Subcutaneous adipose tissue (tissue), 4 donors: Measurements from ENCODE around the gene TACC2. TPM values are rescaled to one million over a fixed set of nuclear protein-coding genes. Genes with fewer than 3 reads are reported as not detected.

Experiments
- total RNA-seq, 4 donors: library from RNA; depleted of rRNA; stranded (reverse); fragments of >200 nt; gene quantifications; one replicate each; pipeline ENCODE4 v1.1.0, GENCODE V29; 2016
- TF ChIP-seq, protein P1 (sequence below): fragments of 450-650 bp; IDR thresholded peaks from one replicate; pipeline ENCODE4 v1.5.1; 2016; ENCODE audit warnings: low read depth, mild to moderate bottlenecking, control low read depth, antibody characterized with exemption, moderate library complexity

TACC2 gene
- total RNA-seq, 4 donors from 2014 or later, result 16.1 to 71.6 (median 23.3) TPM

DNA sequence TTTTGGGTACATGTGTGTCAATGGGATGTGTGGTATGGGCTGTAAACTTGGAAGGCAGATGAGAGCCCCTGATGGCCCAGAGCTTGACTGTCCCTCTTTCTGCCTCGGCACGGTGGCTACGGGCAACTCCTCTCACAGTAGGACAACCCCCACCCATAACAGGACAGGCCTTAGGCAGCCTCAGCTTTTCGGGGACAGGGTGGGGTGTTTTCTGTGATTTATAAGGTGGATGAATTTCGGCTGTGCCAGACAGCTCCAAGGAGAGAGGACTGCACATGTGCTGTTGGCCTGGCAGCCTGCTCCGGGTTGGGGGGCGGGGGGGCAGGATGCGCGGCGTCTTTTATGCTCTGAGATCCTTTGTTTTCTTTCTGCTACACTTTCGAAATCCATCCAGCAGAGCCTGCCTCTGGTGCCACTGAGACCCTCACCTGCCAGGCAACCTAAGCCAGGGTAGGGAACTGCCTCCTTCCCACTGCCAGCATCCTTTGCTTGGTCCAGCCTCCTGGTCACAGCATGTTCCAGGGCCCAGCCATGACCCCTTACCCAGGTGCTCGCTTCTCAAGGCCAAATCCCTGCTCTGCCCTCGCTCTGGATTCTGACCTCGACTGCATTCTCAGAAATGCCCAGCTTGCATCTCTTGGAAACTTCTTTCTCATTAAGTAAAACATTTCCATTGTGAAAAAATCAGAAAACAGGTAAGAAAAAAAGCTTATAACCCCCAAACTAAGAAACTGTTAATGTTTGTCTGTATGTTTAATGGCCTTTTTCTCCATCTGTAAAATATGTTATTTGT lies 266.7 kb downstream of the TACC2 start:
- TF ChIP-seq, protein P1, sequence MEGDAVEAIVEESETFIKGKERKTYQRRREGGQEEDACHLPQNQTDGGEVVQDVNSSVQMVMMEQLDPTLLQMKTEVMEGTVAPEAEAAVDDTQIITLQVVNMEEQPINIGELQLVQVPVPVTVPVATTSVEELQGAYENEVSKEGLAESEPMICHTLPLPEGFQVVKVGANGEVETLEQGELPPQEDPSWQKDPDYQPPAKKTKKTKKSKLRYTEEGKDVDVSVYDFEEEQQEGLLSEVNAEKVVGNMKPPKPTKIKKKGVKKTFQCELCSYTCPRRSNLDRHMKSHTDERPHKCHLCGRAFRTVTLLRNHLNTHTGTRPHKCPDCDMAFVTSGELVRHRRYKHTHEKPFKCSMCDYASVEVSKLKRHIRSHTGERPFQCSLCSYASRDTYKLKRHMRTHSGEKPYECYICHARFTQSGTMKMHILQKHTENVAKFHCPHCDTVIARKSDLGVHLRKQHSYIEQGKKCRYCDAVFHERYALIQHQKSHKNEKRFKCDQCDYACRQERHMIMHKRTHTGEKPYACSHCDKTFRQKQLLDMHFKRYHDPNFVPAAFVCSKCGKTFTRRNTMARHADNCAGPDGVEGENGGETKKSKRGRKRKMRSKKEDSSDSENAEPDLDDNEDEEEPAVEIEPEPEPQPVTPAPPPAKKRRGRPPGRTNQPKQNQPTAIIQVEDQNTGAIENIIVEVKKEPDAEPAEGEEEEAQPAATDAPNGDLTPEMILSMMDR, result no peak

DNA sequence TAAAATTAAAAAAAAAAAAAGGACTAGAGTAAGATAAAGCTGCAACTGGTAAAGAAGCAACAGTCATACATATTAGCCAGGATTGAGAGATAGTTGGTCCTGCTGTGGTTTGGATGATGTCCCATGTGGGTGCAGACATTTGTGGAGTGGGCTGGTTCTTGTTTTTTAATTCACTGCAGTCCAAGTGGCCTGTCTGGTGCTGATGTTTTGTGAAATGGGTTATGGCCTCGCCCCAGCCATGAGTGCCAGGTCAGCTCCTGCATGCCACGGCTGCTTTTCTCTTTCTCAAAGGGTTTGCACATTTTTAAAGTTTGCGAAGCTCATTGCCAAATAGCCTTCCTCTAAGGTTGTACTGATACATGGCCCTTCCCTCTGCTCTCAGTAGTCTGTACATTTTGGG lies 268.1 kb downstream of the TACC2 start:
- TF ChIP-seq, protein P1, result no peak

DNA sequence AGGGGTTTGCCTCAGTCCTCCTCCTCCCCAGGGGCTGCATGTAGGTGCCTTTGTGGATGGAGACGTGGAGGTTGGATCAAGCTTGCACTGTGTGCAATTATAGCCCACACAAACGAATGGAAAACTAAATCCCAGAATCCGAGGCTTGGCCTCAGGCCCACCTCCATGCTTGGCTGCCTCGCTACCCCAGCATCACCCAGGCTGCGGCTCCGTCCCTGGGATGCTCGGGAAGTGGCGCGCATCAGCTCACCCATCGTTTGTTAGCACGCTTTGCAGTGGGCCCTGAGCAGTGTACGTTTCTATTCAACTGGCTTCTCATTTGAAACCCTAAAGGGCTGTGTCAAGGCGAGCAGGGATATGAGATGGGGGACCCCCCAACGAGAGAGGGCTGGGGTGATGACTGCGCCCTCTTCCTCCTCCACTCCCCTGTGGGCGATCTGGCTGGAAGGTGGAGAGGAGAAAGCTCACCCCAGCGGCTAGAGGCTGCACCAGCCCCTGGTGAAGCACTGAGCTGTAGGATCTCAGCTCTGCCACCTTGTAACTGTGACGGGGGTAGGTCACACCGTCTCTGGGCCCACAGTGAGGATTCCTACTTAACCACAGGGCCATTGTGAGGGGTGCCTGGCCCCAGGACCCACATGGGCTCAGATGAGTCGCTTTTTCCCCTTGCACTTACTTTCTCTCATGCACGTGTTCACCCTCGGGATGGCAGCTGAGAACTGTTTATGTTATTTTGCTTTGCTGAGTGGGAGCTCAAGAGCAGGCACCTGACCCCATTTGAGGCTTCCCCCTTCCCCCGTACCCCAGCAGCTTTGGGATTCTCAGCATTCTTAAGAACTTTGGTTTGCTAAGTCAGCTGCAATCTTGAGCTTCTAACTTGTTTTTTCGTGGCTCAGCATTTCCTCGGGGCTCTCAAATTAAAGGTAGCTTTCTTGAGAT lies 269.4 kb downstream of the TACC2 start:
- TF ChIP-seq, protein P1, result no peak

GRCh38 chr10:122259075-122259466 lies 270.1 kb downstream of the TACC2 start:
- TF ChIP-seq, protein P1, result no peak

- TF ChIP-seq, protein P1, result no peak
Measured at GRCh38 chr10:122261584-122261983, 272.6 kb downstream of the TACC2 start.

- TF ChIP-seq, protein P1, result no peak
Measured at GRCh38 chr10:122263971-122264370, 275.0 kb downstream of the TACC2 start.

GRCh38 chr10:122264436-122264835 lies 275.5 kb downstream of the TACC2 start:
- TF ChIP-seq, protein P1, result no peak
